Left renal pelvis (tissue), 4 donors: ENCODE results near the gene MAP4K3. TPM values are rescaled to one million over a fixed set of nuclear protein-coding genes. Genes with fewer than 3 reads are reported as not detected.
A peak's percentile ranks its signal among the peaks of the same experiment; 100 is the strongest.

Experiments
- DNase-seq, 4 donors: peaks; one replicate each; pipeline ENCODE4 v3.0.0-alpha.2; 2013; ENCODE audit warnings: low read depth in 4 of 4, low spot score in 3 of 4
- polyA plus RNA-seq, 4 donors: library from polyadenylated mRNA; unstranded; fragments of 120-200 nt; gene quantifications; one replicate each; pipeline ENCODE4 v1.2.1, GENCODE V29; 2013; ENCODE audit not compliant: insufficient read length in 4 of 4

MAP4K3 gene
- polyA plus RNA-seq, 4 donors, result 48.1 to 90.7 (median 76.1) TPM

GRCh38 chr2:39447266-39448168, 10.4 kb upstream of the MAP4K3 start:
- no peak for DNase-seq

DNA sequence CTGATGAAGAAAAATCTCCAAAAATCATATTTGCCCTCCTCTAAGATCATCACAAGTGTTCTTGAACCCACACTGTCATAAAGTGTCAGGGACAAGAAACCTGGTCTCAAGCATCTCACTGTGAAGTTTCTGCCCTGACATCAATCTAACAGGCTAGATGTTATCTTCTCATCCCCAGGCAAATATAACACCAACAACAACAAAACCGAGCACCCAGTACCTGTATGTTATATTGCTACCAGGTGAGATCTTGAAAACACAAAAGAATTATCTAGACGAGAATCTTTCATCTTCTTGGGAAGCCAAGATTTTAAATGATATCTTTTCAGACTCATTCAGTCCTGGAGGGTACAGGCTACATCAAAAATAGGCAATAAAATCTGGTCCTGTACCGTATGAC, 8.8 kb upstream of the MAP4K3 start:
- DNase-seq, result no peak

- DNase-seq, result no peak
Measured at GRCh38 chr2:39443009-39443408, 5.9 kb upstream of the MAP4K3 start.

- DNase-seq, result no peak
Measured at GRCh38 chr2:39437522-39438296, 624 bp upstream of the MAP4K3 start.

DNA sequence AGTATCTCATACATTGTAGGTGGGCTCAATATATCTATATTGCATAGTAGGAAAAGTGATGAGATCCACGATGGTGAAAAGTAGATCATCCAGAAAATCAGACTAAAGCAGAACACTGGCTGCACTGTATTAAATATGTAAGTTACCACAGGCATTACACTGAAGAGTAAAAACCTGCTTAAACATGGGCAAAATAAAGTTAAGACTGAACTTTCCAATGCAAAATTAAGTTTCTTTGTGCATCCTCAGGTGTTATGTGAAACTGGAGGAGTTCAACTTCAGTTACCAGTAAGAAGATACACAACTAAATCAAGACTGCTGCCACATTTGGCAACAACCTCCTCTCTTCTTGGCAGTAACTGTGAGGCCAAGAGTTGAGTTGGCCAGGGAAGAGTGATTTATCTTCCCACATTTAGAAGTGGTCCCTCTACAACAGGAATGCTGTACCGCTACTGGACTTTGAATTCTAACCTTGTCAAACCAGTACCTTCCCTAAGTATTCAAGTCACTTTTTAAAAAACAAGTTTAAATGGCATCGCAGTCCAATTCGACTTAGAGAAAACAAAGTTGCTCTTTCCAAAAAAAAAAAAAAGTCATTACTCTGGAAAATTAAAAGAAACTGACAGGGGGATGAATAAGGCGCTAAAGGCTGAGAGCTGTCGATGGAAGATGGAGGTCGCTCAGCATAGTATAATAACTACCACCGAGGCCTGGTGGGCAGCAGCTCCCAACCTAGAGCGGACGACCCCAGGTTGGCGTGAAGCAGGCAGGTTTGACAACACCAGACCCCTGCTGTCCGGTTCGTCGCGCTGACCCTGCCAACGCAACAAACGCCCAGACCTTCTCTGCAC, 1.1 kb downstream of the MAP4K3 start:
- peak in 3 of 4 donors; percentile 29 to 46 (median 41) for DNase-seq

GRCh38 chr2:39435234-39435633, 1.9 kb downstream of the MAP4K3 start:
- DNase-seq, result no peak

- DNase-seq, result no peak
Measured at GRCh38 chr2:39434233-39434897, 2.7 kb downstream of the MAP4K3 start.

GRCh38 chr2:39433586-39434195, 3.4 kb downstream of the MAP4K3 start:
- no peak for DNase-seq

GRCh38 chr2:39432701-39433100, 4.4 kb downstream of the MAP4K3 start:
- no peak for DNase-seq

GRCh38 chr2:39431592-39432316, 5.3 kb downstream of the MAP4K3 start:
- no peak for DNase-seq

- DNase-seq, result no peak
Measured at GRCh38 chr2:39429746-39430145, 7.3 kb downstream of the MAP4K3 start.

DNA sequence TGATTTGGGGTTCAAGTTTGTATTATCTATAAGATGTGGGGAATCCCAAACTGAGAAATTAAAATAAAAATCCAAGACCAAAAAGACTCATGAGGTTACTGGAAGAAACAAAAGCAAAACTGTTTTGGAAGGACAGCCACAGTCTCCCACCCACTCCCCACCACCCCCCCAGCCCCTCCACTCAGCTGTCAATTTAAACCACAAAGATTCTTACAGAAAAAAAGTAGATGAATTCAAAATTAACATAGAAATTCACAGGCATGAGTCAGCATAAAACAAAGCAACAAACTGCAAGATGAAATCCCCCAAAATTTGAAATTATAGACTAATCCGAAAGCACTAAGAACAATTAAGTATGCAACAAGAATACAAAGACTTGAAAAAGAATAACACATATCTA, 12.1 kb downstream of the MAP4K3 start:
- DNase-seq, result no peak

- no peak for DNase-seq
Measured at GRCh38 chr2:39422700-39423099, 14.4 kb downstream of the MAP4K3 start.

- no peak for DNase-seq
Measured at GRCh38 chr2:39421354-39421753, 15.7 kb downstream of the MAP4K3 start.

DNA sequence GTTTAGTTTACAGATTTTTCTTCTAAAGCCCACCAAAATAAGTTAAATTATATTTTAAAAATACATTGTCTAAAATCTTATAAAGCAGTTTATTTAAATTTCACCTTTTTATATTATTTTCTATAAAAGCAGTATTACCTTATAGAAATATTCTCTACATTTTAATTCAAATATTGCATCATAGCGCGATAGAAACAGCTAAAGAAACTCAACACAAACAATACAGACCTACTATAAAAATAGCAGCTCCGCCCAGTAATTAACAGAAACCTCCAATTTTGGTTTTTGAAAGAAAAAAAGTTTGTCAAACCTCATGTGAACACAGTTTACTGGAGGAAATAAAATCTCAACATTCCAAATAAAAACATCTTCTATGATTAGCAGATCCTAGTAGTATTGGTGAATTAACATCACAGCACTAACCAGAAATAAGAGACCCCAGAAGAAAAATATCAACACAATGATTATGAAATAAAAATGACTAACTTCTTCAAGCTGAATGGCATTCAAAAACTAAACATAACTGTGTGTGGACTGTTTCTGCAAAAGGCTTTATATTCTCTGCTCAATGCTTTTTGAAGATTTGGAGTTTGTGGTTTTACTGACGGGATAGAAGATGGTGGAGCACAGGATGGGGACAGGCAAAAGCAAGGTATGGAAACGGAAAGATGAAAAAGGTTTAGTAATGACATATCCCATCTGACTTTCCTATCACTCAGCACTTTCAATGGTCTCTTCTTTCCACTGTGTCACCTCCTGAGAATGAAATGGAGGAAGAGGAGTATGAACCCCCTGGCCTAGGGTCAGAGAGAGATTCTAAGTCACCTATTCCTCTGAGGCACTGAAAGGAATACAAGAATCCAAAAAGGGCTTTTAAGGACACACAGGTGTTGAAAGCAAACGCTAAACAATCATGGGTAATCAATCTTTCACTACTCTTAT, 17.5 kb downstream of the MAP4K3 start:
- no peak for DNase-seq

DNA sequence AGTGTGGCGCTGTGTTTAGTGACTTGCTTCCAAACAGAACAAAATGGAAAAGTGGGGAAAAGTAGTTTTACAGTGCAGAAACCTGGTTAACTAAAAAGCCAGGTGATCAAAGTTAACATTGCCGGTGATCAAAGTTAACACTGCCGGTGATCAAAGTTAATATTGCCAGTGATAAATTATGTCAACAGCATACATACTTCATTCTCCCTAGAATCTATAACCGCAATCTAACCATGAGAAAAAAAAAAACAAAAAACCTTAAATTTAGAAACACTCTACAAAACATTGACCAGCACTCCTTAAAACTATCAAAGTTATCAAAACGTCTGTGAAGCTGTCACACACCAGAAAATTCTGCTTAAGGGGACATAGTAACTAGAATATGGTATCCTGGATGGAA, 18.6 kb downstream of the MAP4K3 start:
- DNase-seq, result no peak

GRCh38 chr2:39416140-39416539, 20.9 kb downstream of the MAP4K3 start:
- no peak for DNase-seq

DNA sequence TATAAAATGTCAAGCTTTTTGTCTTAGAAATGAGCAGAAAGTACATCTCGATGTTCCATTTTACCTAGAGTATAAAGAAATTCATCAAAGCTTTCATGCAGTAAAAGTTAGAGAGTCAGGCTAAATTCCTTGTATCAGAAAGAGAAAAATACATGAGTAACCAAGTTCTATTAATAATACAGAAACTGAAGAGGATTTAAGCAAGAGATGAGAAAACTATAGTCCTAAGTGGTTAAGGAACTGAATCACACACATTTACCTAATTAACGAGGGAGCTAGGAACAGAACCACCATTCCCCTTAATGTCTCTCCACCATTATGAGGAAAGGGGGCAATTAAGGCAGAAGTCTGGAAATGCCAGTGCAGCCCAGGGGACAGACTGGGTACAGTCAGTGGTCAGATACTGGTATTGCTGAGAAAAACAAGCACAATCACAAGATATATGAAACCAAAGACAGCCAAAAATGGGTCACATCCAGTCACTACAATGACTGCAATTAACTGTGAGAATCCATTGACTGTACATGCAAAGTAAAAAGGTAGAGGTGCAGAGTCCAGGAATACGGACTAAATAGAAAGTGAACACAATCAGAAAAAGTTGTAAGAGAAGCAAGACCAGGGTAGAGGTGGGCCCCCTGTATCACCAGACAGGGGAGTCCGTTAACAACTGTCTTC, 23.9 kb downstream of the MAP4K3 start:
- DNase-seq, result no peak
